Measurements from ENCODE around the gene FAM24A.
"Not testable (repeated sequence)": the region's sequence is repeated elsewhere in the genome, so short reads cannot be mapped to it uniquely, and the experiment has no call there.

The FAM24A gene

GRCh38 chr10:122910310-122910709 lies at the start of gene FAM24A:
FAM24A (plus strand) TSS chr10:122910610; CDS start chr10:122911635, 1,025 bp downstream.
- no peak for DNase-seq (ENCODE audit: low read depth in 2 of 2)

- no peak for DNase-seq (ENCODE audit: low read depth in 2 of 2)
Observed at GRCh38 chr10:122861711-122862161, 48.7 kb upstream of the FAM24A start.

GRCh38 chr10:122863216-122864193 lies 46.9 kb upstream of the FAM24A start:
- DNase-seq (ENCODE audit: low read depth in 2 of 2) = no peak

- no peak for DNase-seq (ENCODE audit: low read depth in 2 of 2)
Observed at GRCh38 chr10:122864194-122864592, 46.2 kb upstream of the FAM24A start.

- DNase-seq (ENCODE audit: low read depth in 2 of 2) = no peak
Observed at GRCh38 chr10:122864901-122865300, 45.5 kb upstream of the FAM24A start.

- DNase-seq (ENCODE audit: low read depth in 2 of 2) = not testable (repeated sequence)
Observed at GRCh38 chr10:122866757-122867482, 43.5 kb upstream of the FAM24A start.

GRCh38 chr10:122868768-122869167 lies 41.6 kb upstream of the FAM24A start:
- not testable (repeated sequence) for DNase-seq (ENCODE audit: low read depth in 2 of 2)

GRCh38 chr10:122871947-122872346 lies 38.5 kb upstream of the FAM24A start:
- not testable (repeated sequence) for DNase-seq (ENCODE audit: low read depth in 2 of 2)

GRCh38 chr10:122875843-122876466 lies 34.5 kb upstream of the FAM24A start:
- DNase-seq (ENCODE audit: low read depth in 2 of 2) = no peak

GRCh38 chr10:122876467-122876855 lies 33.9 kb upstream of the FAM24A start:
- no peak for DNase-seq (ENCODE audit: low read depth in 2 of 2)

- no peak for DNase-seq (ENCODE audit: low read depth in 2 of 2)
Observed at GRCh38 chr10:122877264-122877663, 33.1 kb upstream of the FAM24A start.

GRCh38 chr10:122878799-122879338 lies 31.5 kb upstream of the FAM24A start:
- no peak for DNase-seq (ENCODE audit: low read depth in 2 of 2)

GRCh38 chr10:122879339-122880273 lies 30.8 kb upstream of the FAM24A start, which contains the start of gene FAM24B:
FAM24B (minus strand) TSS chr10:122879581; CDS start chr10:122850515, 29,066 bp downstream.
- DNase-seq (ENCODE audit: low read depth in 2 of 2) = peak; percentile 81 to 85

GRCh38 chr10:122882766-122883165 lies 27.6 kb upstream of the FAM24A start:
- no peak for DNase-seq (ENCODE audit: low read depth in 2 of 2)

- no peak for DNase-seq (ENCODE audit: low read depth in 2 of 2)
Observed at GRCh38 chr10:122884166-122884565, 26.2 kb upstream of the FAM24A start.

GRCh38 chr10:122894261-122894944 lies 16.0 kb upstream of the FAM24A start:
- no peak for DNase-seq (ENCODE audit: low read depth in 2 of 2)

GRCh38 chr10:122903861-122904260 lies 6.5 kb upstream of the FAM24A start:
- DNase-seq (ENCODE audit: low read depth in 2 of 2) = not testable (repeated sequence)

- DNase-seq (ENCODE audit: low read depth in 2 of 2) = peak in 1 of 2 donors; percentile 45
Observed at GRCh38 chr10:122911889-122912484, 1.6 kb downstream of the FAM24A start.

GRCh38 chr10:122915700-122916099 lies 5.3 kb downstream of the FAM24A start:
- DNase-seq (ENCODE audit: low read depth in 2 of 2) = no peak
